HepG2 (cell line): ENCODE data around the gene EPN2. TPM values are rescaled to one million over a fixed set of nuclear protein-coding genes. Genes with fewer than 3 reads are reported as not detected.

ENCODE experiments used
- ATF2 ChIP-seq: sonication (generic); formaldehyde crosslinking; IDR thresholded peaks from 2 replicates; pipeline ENCODE4 v1.4.0; 2020; ENCODE audit warnings: missing genetic modification reagents
- CCDC6 ChIP-seq: sonication (generic); formaldehyde crosslinking; IDR thresholded peaks from 2 replicates; pipeline ENCODE4 v1.8.1; 2022; ENCODE audit warnings: mild to moderate bottlenecking, missing genetic modification reagents, moderate library complexity
- CHCHD3 ChIP-seq: sonication (generic); formaldehyde crosslinking; IDR thresholded peaks from 2 replicates; pipeline ENCODE4 v1.8.0; 2022; ENCODE audit warnings: mild to moderate bottlenecking, missing genetic modification reagents, moderate library complexity
- ESRRA ChIP-seq: sonication (generic); formaldehyde crosslinking; IDR thresholded peaks from 2 replicates; pipeline ENCODE4 v1.5.1; 2020; ENCODE audit warnings: mild to moderate bottlenecking, low read depth, missing genetic modification reagents
- FOXP1 ChIP-seq, 2 experiments: fragments of 450-650 bp in 1 of 2; IDR thresholded peaks; 2 replicates each; pipeline ENCODE4 v1.6.1; 2017 to 2018; ENCODE audit warnings: antibody characterized with exemption in 1 of 2
- KLF12 ChIP-seq: sonication (generic); formaldehyde crosslinking; IDR thresholded peaks from 2 replicates; pipeline ENCODE4 v1.4.0; 2020; ENCODE audit warnings: missing genetic modification reagents, borderline replicate concordance
- LRRFIP1 ChIP-seq: sonication (generic); formaldehyde crosslinking; conservative IDR thresholded peaks from 2 replicates; pipeline ENCODE4 v1.4.0; 2020; ENCODE audit warnings: missing genetic modification reagents
- MXD1 ChIP-seq: sonication (generic); formaldehyde crosslinking; IDR thresholded peaks from 2 replicates; pipeline ENCODE4 v1.4.0; 2020; ENCODE audit warnings: mild to moderate bottlenecking, missing genetic modification reagents
- MXI1 ChIP-seq: IDR thresholded peaks from 3 replicates; pipeline ENCODE4 v1.6.1; 2012; ENCODE audit warnings: low read depth, low read length, inconsistent platforms, borderline replicate concordance
- NR2F1 ChIP-seq, 2 experiments: fragments of 450-650 bp in 1 of 2; formaldehyde crosslinking in 1 of 2; IDR thresholded peaks; 2 replicates each; pipeline versions ENCODE4 v1.5.0 to v1.6.1; 2016 to 2020; ENCODE audit warnings: mild to moderate bottlenecking in 1 of 2, missing compliant biosample characterization in 1 of 2, missing genetic modification reagents in 1 of 2, moderate library complexity in 1 of 2
- PHF5A ChIP-seq: IDR thresholded peaks from one replicate; pipeline ENCODE4 v1.6.1; 2018; ENCODE audit warnings: low read depth, missing genetic modification reagents; ENCODE audit not compliant: unreplicated experiment
- RBFOX2 ChIP-seq: fragments of 200-400 bp; formaldehyde crosslinking; IDR thresholded peaks from 2 replicates; pipeline ENCODE4 v1.6.1; 2017; ENCODE audit warnings: low read depth, mild to moderate bottlenecking, low read length
- SP2 ChIP-seq: sonication (generic); formaldehyde crosslinking; IDR thresholded peaks from 2 replicates; pipeline ENCODE4 v1.5.1; 2020; ENCODE audit warnings: mild to moderate bottlenecking, missing genetic modification reagents
- TFE3 ChIP-seq: IDR thresholded peaks from 2 replicates; pipeline ENCODE4 v1.6.1; 2016
- ZBTB49 ChIP-seq: sonication (generic); formaldehyde crosslinking; IDR thresholded peaks from 2 replicates; pipeline ENCODE4 v1.4.0; 2020; ENCODE audit warnings: missing genetic modification reagents, borderline replicate concordance
- ZNF333 ChIP-seq: sonication (generic); formaldehyde crosslinking; IDR thresholded peaks from 2 replicates; pipeline ENCODE4 v1.4.0; 2020; ENCODE audit warnings: mild to moderate bottlenecking, missing genetic modification reagents, borderline replicate concordance
- ZNF549 ChIP-seq: sonication (generic); formaldehyde crosslinking; IDR thresholded peaks from 2 replicates; pipeline ENCODE4 v1.5.0; 2020; ENCODE audit warnings: missing genetic modification reagents
- ZNF615 ChIP-seq: sonication (generic); formaldehyde crosslinking; IDR thresholded peaks from 2 replicates; pipeline ENCODE4 v1.5.0; 2020; ENCODE audit warnings: mild to moderate bottlenecking, missing genetic modification reagents, borderline replicate concordance
- ZNF616 ChIP-seq: sonication (generic); formaldehyde crosslinking; IDR thresholded peaks from 2 replicates; pipeline ENCODE4 v1.5.0; 2020; ENCODE audit warnings: low read depth, mild to moderate bottlenecking, missing genetic modification reagents
- ZZZ3 ChIP-seq: sonication (generic); formaldehyde crosslinking; IDR thresholded peaks from 2 replicates; pipeline ENCODE4 v1.4.0; 2020; ENCODE audit warnings: missing genetic modification reagents, mild to moderate bottlenecking, borderline replicate concordance
- polyA plus RNA-seq, 8 experiments: library from polyadenylated mRNA; depleted of rRNA in 3 of 8; stranded (reverse) in 7 of 8; unstranded in 1 of 8; fragments of >200 nt; fragmentation: Illumina TruSeq in 4 of 8; extraction: Trizol in 4 of 8; gene quantifications; 2 replicates each; pipeline versions ENCODE4 v1.2.1 to v1.2.3, GENCODE V29; 2011 to 2016; ENCODE audit warnings: low read depth in 4 of 8, missing spikeins in 1 of 8, mixed read lengths in 1 of 8; ENCODE audit not compliant: insufficient read depth in 1 of 8
- total RNA-seq, 5 experiments: library from RNA; depleted of rRNA; stranded (reverse); fragments of >200 nt; fragmentation: Illumina TruSeq; extraction: Trizol; gene quantifications; 2 replicates each; pipeline ENCODE4 v1.2.3, GENCODE V29; 2016; ENCODE audit warnings: low read depth in 1 of 5

EPN2 gene
- total and polyA plus RNA-seq, 2 of the 13 experiments (the other 11 are each of a cell fraction or from before 2014, with no cell fraction given), result 7.8 to 19.2 TPM

GRCh38 chr17:19336938-19337711 is 100.0 kb downstream of the EPN2 start (continued):
- TF ChIP-seq ZNF616 (CRISPR knock-in tag), result peak; percentile 84; the same call in 1 of the 2 replicates
- TF ChIP-seq MXD1 (CRISPR knock-in tag), result peak; percentile 84; the same call in 1 of the 2 replicates
- TF ChIP-seq ATF2 (CRISPR knock-in tag), result no peak
- TF ChIP-seq LRRFIP1 (CRISPR knock-in tag), result no peak
- no peak for TF ChIP-seq ZBTB49 (CRISPR knock-in tag)
- TF ChIP-seq TFE3, result peak; percentile 79; the same call in 1 of the 2 replicates
- 0 out of 2 replicates have a peak, but pooled peaks have one; percentile 37 for TF ChIP-seq ESRRA (CRISPR knock-in tag)
- TF ChIP-seq SP2 (CRISPR knock-in tag), result no peak
- TF ChIP-seq FOXP1 (IDR thresholded peaks at IDR 0.05), result no peak
- no peak for TF ChIP-seq FOXP1 (CRISPR knock-in tag; IDR thresholded peaks at IDR 0.05)
- no peak for TF ChIP-seq ZNF615 (CRISPR knock-in tag)
- no peak for TF ChIP-seq ZNF333 (CRISPR knock-in tag)
- TF ChIP-seq CHCHD3, result peak; percentile 99
- TF ChIP-seq PHF5A (CRISPR knock-in tag), result peak; percentile 28
- no peak for TF ChIP-seq ZNF549 (CRISPR knock-in tag)
- TF ChIP-seq RBFOX2, result peak; percentile 45
- no peak for TF ChIP-seq KLF12 (CRISPR knock-in tag)
- TF ChIP-seq ZZZ3 (CRISPR knock-in tag), result no peak
- peak; percentile 69; the same call in 1 of the 3 replicates for TF ChIP-seq MXI1
- TF ChIP-seq NR2F1 (CRISPR knock-in tag; IDR thresholded peaks at IDR 0.05), result no peak
- TF ChIP-seq CCDC6 (CRISPR knock-in tag), result peak; percentile 73
